SHP77 treated with DMSO at 0.1 percent for 48 hours (cell line): ENCODE measurements around the gene PNMT.
A peak's percentile ranks its signal among the peaks of the same experiment; 100 is the strongest.

ENCODE experiments used
- DNase-seq: peaks from one replicate; lab custom pipeline; 2025; lab: John Stamatoyannopoulos, UW

Gene PNMT

GRCh38 chr17:39667945-39668924, at the start of gene PNMT:
Gene PNMT, plus strand, starts transcription at chr17:39668453. Its CDS starts 23 bp downstream, at chr17:39668476.
- no peak for DNase-seq

GRCh38 chr17:39618956-39619785, 49.1 kb upstream of the PNMT start:
- DNase-seq, result no peak

GRCh38 chr17:39619786-39620101, 48.5 kb upstream of the PNMT start:
- DNase-seq, result no peak

GRCh38 chr17:39621523-39622379, 46.5 kb upstream of the PNMT start:
- peak; percentile 84 for DNase-seq

GRCh38 chr17:39622380-39623006, 45.8 kb upstream of the PNMT start:
- DNase-seq, result peak; percentile 61

GRCh38 chr17:39623356-39623950, 44.8 kb upstream of the PNMT start:
- peak; percentile 43 for DNase-seq

- DNase-seq, result no peak
These were observed 43.9 kb upstream of the PNMT start for GRCh38 chr17:39624313-39624712.

- DNase-seq, result no peak
These were observed 43.0 kb upstream of the PNMT start for GRCh38 chr17:39625198-39625785.

GRCh38 chr17:39626171-39627046, 41.8 kb upstream of the PNMT start, which contains the start of gene PPP1R1B:
Gene PPP1R1B, plus strand, starts transcription at chr17:39626952. Its CDS starts 441 bp downstream, at chr17:39627393.
- no peak for DNase-seq

GRCh38 chr17:39627047-39627711, 41.1 kb upstream of the PNMT start:
- no peak for DNase-seq

- DNase-seq, result no peak
These were observed 40.3 kb upstream of the PNMT start for GRCh38 chr17:39627712-39628516.

GRCh38 chr17:39628655-39629493, 39.4 kb upstream of the PNMT start:
- DNase-seq, result no peak

- no peak for DNase-seq
These were observed 38.8 kb upstream of the PNMT start for GRCh38 chr17:39629494-39629880.

- DNase-seq, result no peak
These were observed 38.4 kb upstream of the PNMT start for GRCh38 chr17:39629898-39630297.

GRCh38 chr17:39631403-39631802, 36.9 kb upstream of the PNMT start:
- DNase-seq, result no peak

- DNase-seq, result no peak
These were observed 35.9 kb upstream of the PNMT start for GRCh38 chr17:39632153-39632941.
